ENCODE data around the gene CKMT2. TPM values are rescaled to one million over a fixed set of nuclear protein-coding genes. Genes with fewer than 3 reads are reported as not detected.

Gene CKMT2
- total RNA-seq, 1 donor from 2014 or later, result 0.27 TPM

DNA sequence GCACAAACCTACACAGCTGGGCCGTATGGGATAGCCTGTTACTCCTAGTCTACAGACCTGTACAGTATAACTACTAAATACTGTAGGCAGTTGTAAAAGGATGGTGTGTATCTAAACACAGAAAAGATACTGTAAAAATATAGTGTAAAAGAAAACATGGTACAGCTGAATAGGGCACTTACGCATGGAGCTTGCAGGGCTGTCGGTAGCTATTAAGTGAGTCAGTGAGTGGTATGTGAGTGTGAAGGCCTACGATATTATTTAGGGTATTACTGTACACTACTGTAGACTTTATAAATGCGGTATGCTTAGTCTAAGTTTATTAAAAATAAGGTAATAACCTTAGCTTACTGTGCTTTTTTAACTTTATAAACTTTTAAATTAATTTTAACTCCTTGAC is 69.5 kb downstream of the CKMT2 start:
- intact Hi-C loops (cut with micrococcal nuclease), result loop anchor here (5.0 kb wide), 5 partner anchors 295 to 1790 kb away; partner anchors contain the start of genes HOMER1 and TENT2

DNA sequence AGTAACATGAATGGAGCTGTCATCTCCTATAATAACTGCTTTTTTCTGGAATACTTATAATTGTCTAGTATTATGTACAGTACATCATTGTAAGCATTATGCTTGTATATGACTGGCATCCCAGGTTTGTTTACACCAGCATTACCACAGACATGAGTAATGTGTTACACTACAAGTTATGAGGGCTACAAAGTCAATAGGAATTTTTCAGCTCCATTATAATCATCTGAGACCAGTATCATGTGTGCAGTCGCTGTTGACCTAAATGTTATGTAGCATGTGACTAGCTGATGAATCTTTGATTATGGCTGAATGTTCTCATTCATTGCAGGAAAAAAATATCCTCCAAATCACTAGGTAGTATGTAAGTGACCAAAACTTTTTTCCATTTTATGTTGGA is 70.4 kb downstream of the CKMT2 start:
- intact Hi-C loops (cut with micrococcal nuclease), result loop anchor here (5.0 kb wide), 5 partner anchors 296 to 1791 kb away; partner anchors contain the start of genes HOMER1 and TENT2

DNA sequence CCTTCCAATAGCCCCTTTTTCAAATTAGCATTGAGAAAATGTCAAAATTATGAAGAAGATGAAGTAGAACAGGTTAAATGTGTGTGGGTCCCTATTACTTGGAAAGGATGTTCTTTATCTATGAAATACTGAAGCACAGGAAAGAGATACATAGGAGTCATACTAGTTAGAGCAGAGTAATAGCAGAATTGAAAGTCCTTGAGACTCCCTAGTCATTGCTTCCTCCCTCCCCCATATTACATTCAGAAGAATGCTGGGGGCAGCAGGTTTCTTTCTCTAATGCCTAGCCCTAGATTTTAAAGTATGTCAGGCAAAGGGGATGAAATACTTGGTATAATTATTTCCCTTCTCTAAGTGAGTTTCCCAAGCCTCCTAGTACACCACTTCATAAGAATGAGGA is 72.7 kb downstream of the CKMT2 start:
- intact Hi-C loops (cut with micrococcal nuclease), result no loop called here

DNA sequence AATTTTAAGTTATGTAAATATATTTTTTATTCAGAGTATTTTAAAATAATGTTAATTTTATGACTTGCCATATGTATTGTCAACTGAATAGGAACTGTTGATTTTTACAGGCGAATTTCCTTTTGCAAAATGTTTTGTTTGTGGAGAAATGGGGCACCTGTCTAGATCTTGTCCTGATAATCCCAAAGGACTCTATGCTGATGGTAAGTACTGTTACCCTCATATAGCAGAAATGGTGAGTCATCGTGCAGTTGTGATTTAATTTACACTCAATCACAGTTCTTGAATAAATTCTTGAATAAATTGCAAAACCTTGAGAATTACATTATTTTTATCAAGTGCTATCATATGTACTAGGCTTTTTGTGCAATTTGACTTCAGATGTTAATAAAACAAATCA is 75.7 kb downstream of the CKMT2 start:
- intact Hi-C loops (cut with micrococcal nuclease), result no loop called here

DNA sequence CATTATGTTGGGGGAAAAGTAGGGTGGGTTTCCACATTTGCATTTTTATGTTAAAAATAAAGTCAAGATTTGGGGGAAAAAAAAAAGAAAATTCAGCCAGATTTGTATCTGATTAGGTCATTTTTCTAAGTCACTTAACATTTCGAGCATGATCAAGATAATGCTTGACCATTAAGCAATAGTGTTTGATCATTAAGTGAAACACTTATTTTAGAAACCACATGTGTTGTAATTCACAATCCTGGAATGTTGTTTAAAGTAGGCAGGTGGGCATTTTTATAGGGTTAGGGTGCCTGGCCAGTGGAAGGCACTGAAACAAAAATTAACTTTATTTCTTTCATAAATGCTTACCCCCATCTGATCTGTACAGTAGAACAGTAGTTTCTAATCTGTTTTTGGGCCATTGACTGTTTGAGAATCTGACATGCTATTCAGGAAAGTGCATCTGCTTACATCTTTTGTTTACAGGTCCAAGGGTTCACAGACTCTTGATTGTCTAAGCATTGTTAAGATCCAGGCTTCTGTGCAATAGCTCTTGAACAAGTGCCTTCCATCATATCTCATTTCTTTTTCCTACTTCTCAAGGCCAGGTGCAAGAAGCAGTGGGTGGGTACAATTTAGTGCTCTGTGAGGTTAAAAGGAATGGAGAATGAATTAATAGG is 77.4 kb downstream of the CKMT2 start:
- intact Hi-C loops (cut with micrococcal nuclease), result no loop called here

DNA sequence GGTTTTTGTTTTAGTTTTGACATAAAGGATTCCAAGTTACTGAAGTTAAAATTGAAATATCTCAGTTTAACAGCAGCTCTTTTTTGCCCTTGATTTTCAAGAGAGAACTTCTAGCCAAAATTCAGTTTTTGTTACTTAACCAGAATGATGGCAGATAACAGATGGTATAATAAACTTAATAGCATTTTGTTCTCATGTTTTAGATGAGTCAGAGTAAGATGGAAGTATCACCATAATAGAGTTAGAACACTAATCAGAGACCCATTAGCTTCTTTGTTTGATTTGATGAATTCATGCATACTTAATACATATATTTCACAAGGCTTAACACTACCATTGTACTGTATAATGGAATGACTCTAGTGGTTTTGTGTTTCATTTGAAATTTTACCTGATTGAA is 80.2 kb downstream of the CKMT2 start:
- intact Hi-C loops (cut with micrococcal nuclease), result no loop called here

DNA sequence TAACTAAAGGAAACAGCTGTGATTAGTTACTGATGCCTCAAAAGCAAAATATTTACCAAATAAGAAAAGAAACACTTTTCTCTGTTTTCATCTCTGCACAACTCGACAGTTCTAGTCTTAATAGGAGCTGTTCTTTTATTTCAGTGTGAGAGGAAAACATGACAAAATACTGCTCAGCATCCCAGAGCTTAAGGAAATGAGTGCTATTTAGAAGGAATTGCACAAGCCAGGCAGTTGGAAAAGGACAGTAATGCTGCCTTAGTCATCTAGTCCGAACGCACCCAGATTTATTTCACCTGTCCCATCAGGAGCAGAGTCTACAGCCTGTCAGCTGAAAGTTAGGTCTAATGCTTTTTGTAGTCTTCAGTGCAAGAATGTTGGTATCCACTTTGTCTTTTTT is 80.6 kb downstream of the CKMT2 start:
- intact Hi-C loops (cut with micrococcal nuclease), result no loop called here

DNA sequence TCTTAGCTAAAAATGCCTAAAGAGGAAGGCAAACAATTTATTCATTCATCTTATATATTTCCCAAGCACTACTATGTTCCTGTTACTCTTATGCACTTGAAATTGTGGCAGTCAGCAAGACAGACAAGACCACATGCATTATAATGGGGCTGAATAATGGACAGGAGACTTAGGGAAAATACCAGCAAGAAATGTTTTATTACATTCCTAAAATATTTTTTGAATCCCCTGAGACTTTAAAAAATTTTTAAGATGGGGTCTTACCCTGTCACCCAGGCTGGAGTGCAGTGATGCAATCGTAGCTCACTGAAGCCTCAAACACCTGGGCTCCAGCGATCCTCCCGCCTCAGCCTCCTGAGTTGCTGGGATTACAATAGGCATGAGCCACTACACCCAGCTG is 81.5 kb downstream of the CKMT2 start:
- intact Hi-C loops (cut with micrococcal nuclease), result no loop called here

DNA sequence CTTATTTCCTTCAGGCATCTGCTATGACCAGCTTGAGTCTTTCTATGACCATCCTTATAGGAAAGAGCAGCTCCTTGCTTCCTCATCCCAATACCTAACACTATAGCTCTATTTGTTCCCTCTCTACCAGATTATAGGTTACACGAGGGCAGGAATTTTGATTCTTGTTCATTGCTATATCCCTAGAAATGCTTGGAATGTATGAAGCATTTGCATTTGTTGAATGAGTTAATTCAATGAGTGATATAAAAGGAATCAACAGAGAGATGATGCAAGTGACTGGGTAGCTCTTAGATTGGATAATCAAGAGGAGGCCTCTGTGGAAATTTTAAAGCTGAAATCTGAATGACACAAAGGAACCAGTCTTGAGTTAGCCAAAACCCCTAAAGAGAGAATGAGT is 82.2 kb downstream of the CKMT2 start:
- intact Hi-C loops (cut with micrococcal nuclease), result no loop called here

DNA sequence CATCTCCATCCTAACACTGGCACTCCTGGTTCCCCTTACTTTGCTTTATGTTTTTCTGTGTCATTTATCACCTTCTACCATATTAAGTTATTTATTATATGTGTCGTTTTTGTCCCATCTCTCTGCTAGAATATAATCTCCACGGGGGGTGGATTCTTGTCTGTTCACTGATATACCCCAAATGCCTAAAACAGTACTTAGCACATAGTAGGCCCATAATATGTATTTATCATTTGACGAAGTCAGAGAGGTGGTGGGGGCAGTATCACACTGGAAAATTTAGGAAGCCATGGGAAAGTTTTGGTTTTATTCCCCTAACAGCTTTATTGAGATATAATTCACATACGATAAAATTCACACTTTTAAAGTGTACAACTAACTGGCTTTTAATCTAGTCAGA is 82.7 kb downstream of the CKMT2 start:
- intact Hi-C loops (cut with micrococcal nuclease), result no loop called here

Other genes with a start within 250 kb of the CKMT2 start
- 37.5 and 37.8 TPM in 2 replicates for gene ZCCHC9, start 68.3 kb downstream of the CKMT2 start, total RNA-seq
- gene ACOT12, start 160.8 kb downstream of the CKMT2 start, total RNA-seq, result not detected in 2 replicates